ENCODE measurements around the gene DSCAML1. TPM values are rescaled to one million over a fixed set of nuclear protein-coding genes. Genes with fewer than 3 reads are reported as not detected.

The DSCAML1 gene
- total RNA-seq, 1 experiment from 2014 or later, result not detected

- DNase-seq (ENCODE audit: low read depth, low spot score) (no peak), ATAC-seq (no peak)
- no peak for TF ChIP-seq EZH2 (IDR thresholded peaks at IDR 0.05)
- TF ChIP-seq CBX3 (IDR thresholded peaks at IDR 0.05; ENCODE audit: low read depth), result no peak
- no peak for TF ChIP-seq RAD21 (IDR thresholded peaks at IDR 0.05; ENCODE audit: low read depth)
- no peak for TF ChIP-seq SIN3A (IDR thresholded peaks at IDR 0.05; ENCODE audit: low read depth)
- no peak for TF ChIP-seq ZBTB33 (IDR thresholded peaks at IDR 0.05; ENCODE audit: extremely low read depth, insufficient replicate concordance, low read length)
- no peak for TF ChIP-seq MAX (IDR thresholded peaks at IDR 0.05)
- no peak for TF ChIP-seq SRF (IDR thresholded peaks at IDR 0.05; ENCODE audit: low read depth)
- no peak for TF ChIP-seq FOSL1 (IDR thresholded peaks at IDR 0.05; ENCODE audit: low read depth)
- TF ChIP-seq POLR2AphosphoS5 (IDR thresholded peaks at IDR 0.05; ENCODE audit: low read depth, low read length), result no peak
- no peak for TF ChIP-seq ELF1 (IDR thresholded peaks at IDR 0.05; ENCODE audit: borderline replicate concordance, low read depth)
- TF ChIP-seq POLR2A (IDR thresholded peaks at IDR 0.05; ENCODE audit: borderline replicate concordance, extremely low read depth, insufficient read depth, insufficient read length), result no peak
- no peak for TF ChIP-seq EGR1 (IDR thresholded peaks at IDR 0.05; ENCODE audit: low read depth)
- no peak for TF ChIP-seq SP1 (IDR thresholded peaks at IDR 0.05; ENCODE audit: low read depth)
- no peak for TF ChIP-seq REST (IDR thresholded peaks at IDR 0.05; ENCODE audit: low read depth)
- TF ChIP-seq ZNF274 (IDR thresholded peaks at IDR 0.05; ENCODE audit: low read depth, low read length), result no peak
- TF ChIP-seq CEBPB (IDR thresholded peaks at IDR 0.05; ENCODE audit: low read depth), result no peak
- no peak for TF ChIP-seq TCF7L2 (IDR thresholded peaks at IDR 0.05; ENCODE audit: borderline replicate concordance, extremely low read depth, insufficient read depth, insufficient read length)
- TF ChIP-seq CTCF (IDR thresholded peaks at IDR 0.05 in 2 of 3, conservative IDR thresholded peaks at IDR 0.05 in 1 of 3; ENCODE audit: borderline replicate concordance in 1 of 3, insufficient read depth in 1 of 3, low read depth in 2 of 3, low read length in 2 of 3), result no peak
- no peak for TF ChIP-seq ATF3 (IDR thresholded peaks at IDR 0.05)
- Histone ChIP-seq H3K4me1 (ENCODE audit: control insufficient read depth in 1 of 2, insufficient read depth in 2 of 2, low read length in 2 of 2) (no peaks in the 10 kb centered on the region), H3K9ac (ENCODE audit: low read length) (no peak overlapping the region), H3K79me2 (ENCODE audit: insufficient read depth, low read length) (no peaks in the 10 kb centered on the region), H4K20me1 (ENCODE audit: insufficient read depth) (no peaks in the 10 kb centered on the region), H3K9me2 (ENCODE audit: insufficient read depth) (no peaks in the 10 kb centered on the region), H3K4me3 (replicated peaks in 1 of 2; ENCODE audit: low read depth in 1 of 2, low read length in 2 of 2) (no peak overlapping the region), H3K27ac (ENCODE audit: low read depth, low read length) (no peak overlapping the region), H3K4me2 (ENCODE audit: low read length) (no peak overlapping the region), H3K36me3 (ENCODE audit: control insufficient read depth in 1 of 2, insufficient read depth in 2 of 2, low read length in 2 of 2) (no peaks in the 10 kb centered on the region), H2AFZ (ENCODE audit: low read depth, low read length, poor library complexity, severe bottlenecking) (no peak overlapping the region), H3K9me3 (ENCODE audit: control insufficient read depth in 1 of 2, insufficient read depth in 1 of 2, low read depth in 1 of 2, low read length in 2 of 2) (no peaks in the 10 kb centered on the region), H3K27me3 (ENCODE audit: insufficient read depth, low read length) (peaks cover 71% of the 10 kb centered on the region)
- intact Hi-C loops (cut with micrococcal nuclease), result no loop called here
- POLR2A ChIA-PET, result no interaction called here
- RAD21 ChIA-PET (ENCODE audit: low non-redundant PET in 1 of 2, low total read pairs in 2 of 2, uncharacterized antibody in 2 of 2, unreplicated experiment in 2 of 2), result no interaction called here
- CTCF ChIA-PET, result no interaction called here
- no TSS peak for BruUV-seq (replicated peaks)
Measured at GRCh38 chr11:117552626-117553025, 244.4 kb downstream of the DSCAML1 start.

All from HCT116 (cell line).